HepG2 (cell line): ENCODE measurements around the gene DDX1. TPM values are rescaled to one million over a fixed set of nuclear protein-coding genes. Genes with fewer than 3 reads are reported as not detected.

Source experiments
- ATAC-seq: fragments of 200-7000 bp; cut with Tn5 transposase; 3 replicates; pipeline ENCODE4 v1.9.1; 2020; ENCODE audit warnings: mild to moderate bottlenecking, moderate library complexity
- BruUV-seq: library from RNA; stranded (reverse); fragments of 400-500 nt; replicated peaks from 2 replicates; lab custom pipeline; 2021; lab: Mats Ljungman, UMichigan
- CTCF ChIA-PET: fragments of 300-600 bp; formaldehyde crosslinking; extraction: SDS; loops from one replicate; lab custom pipeline; 2021; ENCODE audit warnings: low total read pairs, inconsistent platforms, low intra/inter-chr PET ratio; lab: Yijun Ruan, JAX
- POLR2A ChIA-PET: fragments of 350-600 bp; sonication (Branson Sonifier 250); formaldehyde crosslinking; loops from one replicate; lab custom pipeline; 2020; ENCODE audit warnings: antibody characterized with exemption, inconsistent platforms; lab: Yijun Ruan, JAX
- DNase-seq: peaks from one replicate; pipeline ENCODE4 v3.0.0-alpha.2; 2015; ENCODE audit warnings: low spot score
- FAIRE-seq: peaks from 3 replicates; lab custom pipeline; 2011; peaks lifted over from hg19 to GRCh38; lab: Jason Lieb, UNC
- H2AFZ ChIP-seq: one replicate; pipeline ENCODE4 v1.6.1; 2011; ENCODE audit warnings: low read length, inconsistent platforms
- H3K27ac ChIP-seq: fragments of 300-600 bp; 3 replicates; pipeline ENCODE4 v1.8.0; 2011; ENCODE audit warnings: mixed run types, mild to moderate bottlenecking, mixed read lengths, low read length, inconsistent platforms; ENCODE audit not compliant: insufficient read depth; ENCODE audit errors: extremely low read length
- H3K27me3 ChIP-seq, 2 experiments: fragments of 200-600 bp in 1 of 2; 2 replicates in 1 of 2; 3 replicates in 1 of 2; pipeline versions ENCODE4 v1.6.0 to v1.8.0; 2011; ENCODE audit warnings: low read length in 2 of 2, mild to moderate bottlenecking in 2 of 2, moderate library complexity in 2 of 2, inconsistent platforms in 1 of 2; ENCODE audit not compliant: insufficient read depth in 2 of 2, control insufficient read depth in 1 of 2
- H3K36me3 ChIP-seq, 2 experiments: fragments of 200-600 bp in 1 of 2; replicated peaks in 1 of 2; 2 replicates in 1 of 2; 3 replicates in 1 of 2; pipeline versions ENCODE4 v1.5.1 to v1.8.0; 2011; ENCODE audit warnings: low read length in 2 of 2, inconsistent platforms in 1 of 2; ENCODE audit not compliant: insufficient read depth in 2 of 2, control insufficient read depth in 1 of 2
- H3K4me1 ChIP-seq: 2 replicates; pipeline ENCODE4 v1.5.1; 2012; ENCODE audit warnings: low read length, inconsistent platforms; ENCODE audit not compliant: insufficient read depth
- H3K4me2 ChIP-seq: 2 replicates; pipeline ENCODE4 v1.6.0; 2011; ENCODE audit warnings: low read depth, low read length, inconsistent platforms
- H3K4me3 ChIP-seq, 3 experiments: fragments of 200-600 bp in 1 of 3; sonication (generic), shearing (Covaris generic) in 1 of 3; replicated peaks in 1 of 3; 2 replicates each; pipeline ENCODE4 v1.5.1; 2011 to 2016; ENCODE audit warnings: low read length in 3 of 3, inconsistent platforms in 2 of 3, low read depth in 2 of 3, mild to moderate bottlenecking in 2 of 3, control low read depth in 1 of 3, mixed read lengths in 1 of 3; ENCODE audit not compliant: insufficient read depth in 1 of 3
- H3K79me2 ChIP-seq: one replicate; pipeline ENCODE4 v1.6.1; 2011; ENCODE audit warnings: low read length, inconsistent platforms; ENCODE audit not compliant: insufficient read depth
- H3K9ac ChIP-seq: 2 replicates; pipeline ENCODE4 v1.6.0; 2011; ENCODE audit warnings: mild to moderate bottlenecking, low read depth, low read length, inconsistent platforms; ENCODE audit not compliant: insufficient read depth
- H3K9me3 ChIP-seq: 2 replicates; pipeline ENCODE4 v1.5.1; 2012; ENCODE audit warnings: mild to moderate bottlenecking, low read length
- H4K20me1 ChIP-seq: 2 replicates; pipeline ENCODE4 v1.6.0; 2011; ENCODE audit warnings: inconsistent platforms, mild to moderate bottlenecking, low read length, moderate library complexity; ENCODE audit not compliant: insufficient read depth
- AGO2 ChIP-seq: fragments of 200-400 bp; formaldehyde crosslinking; optimal IDR thresholded peaks from 2 replicates; pipeline ENCODE3; 2017; ENCODE audit warnings: mild to moderate bottlenecking, low read depth, low read length, moderate library complexity
- ARNTL ChIP-seq: sonication (generic); formaldehyde crosslinking; IDR thresholded peaks from 2 replicates; pipeline ENCODE4 v1.4.0; 2020; ENCODE audit warnings: mild to moderate bottlenecking, missing genetic modification reagents
- GATAD2A ChIP-seq: IDR thresholded peaks from 2 replicates; pipeline ENCODE4 v1.6.1; 2016
- JDP2 ChIP-seq: sonication (generic); formaldehyde crosslinking; IDR thresholded peaks from 2 replicates; pipeline ENCODE4 v1.8.1; 2022; ENCODE audit warnings: missing genetic modification reagents, borderline replicate concordance
- RAD21 ChIP-seq: fragments of 450-650 bp; formaldehyde crosslinking; IDR thresholded peaks from 2 replicates; pipeline ENCODE4 v1.5.0; 2020; ENCODE audit warnings: mild to moderate bottlenecking
- THAP11 ChIP-seq: IDR thresholded peaks from 2 replicates; pipeline ENCODE4 v1.6.1; 2016; ENCODE audit warnings: missing biosample characterization, missing genetic modification reagents
- ZNF331 ChIP-seq: sonication (generic); formaldehyde crosslinking; IDR thresholded peaks from 2 replicates; pipeline ENCODE4 v1.4.0; 2020; ENCODE audit warnings: missing genetic modification reagents
- ZNF580 ChIP-seq: IDR thresholded peaks from 2 replicates; pipeline ENCODE4 v1.6.1; 2016; ENCODE audit warnings: low read depth, borderline replicate concordance
- WGBS: methylation state at CpG from one replicate; pipeline ENCODE4 v1.1.6; 2017; ENCODE audit warnings: low lambda C conversion rate; 5-methylcytosine and 5-hydroxymethylcytosine counted together
- in situ Hi-C: cut with HindIII; loops from 2 replicates; pipeline ENCODE4 v1.10.0; 2017; ENCODE audit warnings: low pct_unique_long_range_greater_than_20kb; ENCODE audit not compliant: extremely low pct_ligation_motif_present
- intact Hi-C: fragments of 100-400 bp; cut with micrococcal nuclease; formaldehyde crosslinking; loops from one replicate; pipeline ENCODE4 v1.10.0; 2022; ENCODE audit not compliant: unreplicated experiment
- polyA plus RNA-seq, 8 experiments: library from polyadenylated mRNA; depleted of rRNA in 3 of 8; stranded (reverse) in 7 of 8; unstranded in 1 of 8; fragments of >200 nt; fragmentation: Illumina TruSeq in 4 of 8; extraction: Trizol in 4 of 8; gene quantifications; 2 replicates each; pipeline versions ENCODE4 v1.2.1 to v1.2.3, GENCODE V29; 2011 to 2016; ENCODE audit warnings: low read depth in 4 of 8, missing spikeins in 1 of 8, mixed read lengths in 1 of 8; ENCODE audit not compliant: insufficient read depth in 1 of 8
- total RNA-seq, 5 experiments: library from RNA; depleted of rRNA; stranded (reverse); fragments of >200 nt; fragmentation: Illumina TruSeq; extraction: Trizol; gene quantifications; 2 replicates each; pipeline ENCODE4 v1.2.3, GENCODE V29; 2016; ENCODE audit warnings: low read depth in 1 of 5
- TF ChIP-seq, protein P1 (sequence below): sonication (generic); formaldehyde crosslinking; IDR thresholded peaks from 2 replicates; pipeline ENCODE4 v1.8.1; 2023; ENCODE audit warnings: mild to moderate bottlenecking, inconsistent platforms, moderate library complexity, missing genetic modification reagents, borderline replicate concordance
- TF ChIP-seq, protein P2 (sequence below): sonication (generic); formaldehyde crosslinking; IDR thresholded peaks from 2 replicates; pipeline ENCODE4 v1.5.0; 2020; ENCODE audit warnings: mild to moderate bottlenecking, missing genetic modification reagents, moderate library complexity
- TF ChIP-seq, protein P3 (sequence below): sonication (generic); formaldehyde crosslinking; IDR thresholded peaks from 2 replicates; pipeline ENCODE4 v1.4.0; 2020; ENCODE audit warnings: missing genetic modification reagents, mild to moderate bottlenecking, borderline replicate concordance
- TF ChIP-seq, protein P4 (sequence below): IDR thresholded peaks from 2 replicates; pipeline ENCODE4 v1.6.1; 2012; ENCODE audit warnings: low read depth, low read length, improper control_type of control experiment

Gene DDX1
- total and polyA plus RNA-seq, 2 of the 13 experiments (the other 11 are each of a cell fraction or from before 2014, with no cell fraction given), result 81.6 to 130 TPM

DNA sequence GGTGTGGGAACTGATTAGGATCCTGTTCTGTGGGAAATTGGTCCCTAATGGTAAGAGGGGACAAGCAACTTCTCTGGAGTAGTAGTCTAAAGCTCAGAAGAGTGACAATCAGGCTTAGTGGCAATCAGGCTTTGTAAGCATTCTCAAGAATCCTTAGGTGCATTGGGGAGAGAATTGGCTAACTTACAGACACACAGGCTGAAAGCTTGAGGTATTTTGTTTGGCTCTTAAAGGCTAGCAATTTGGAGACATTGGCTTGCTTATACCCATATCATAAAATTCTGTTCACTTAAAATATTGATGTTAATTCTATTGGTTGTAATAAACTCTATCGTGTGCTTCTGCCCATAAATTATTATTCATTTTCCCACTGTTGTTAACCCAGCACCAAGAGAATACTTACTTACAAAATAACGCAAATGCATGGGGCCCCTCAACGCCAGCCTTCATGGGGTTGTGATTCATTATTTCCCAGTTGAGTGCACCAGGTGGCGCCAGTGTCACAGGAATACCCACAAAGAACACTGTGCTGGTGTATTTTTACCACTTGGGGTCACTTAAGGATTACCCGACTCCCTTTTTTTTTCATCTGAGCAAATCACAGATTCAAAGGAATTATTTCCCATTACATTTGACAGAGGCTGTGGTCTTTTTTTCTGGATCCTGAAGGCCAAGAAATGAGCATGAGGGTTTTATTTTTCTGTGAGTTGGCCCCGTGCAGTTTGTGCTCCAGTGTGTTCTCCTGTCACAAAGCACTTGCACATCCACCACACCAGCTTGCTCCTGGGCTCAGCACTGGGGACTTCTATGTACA is 45.5 kb downstream of the DDX1 start:
- FAIRE-seq, result peak; percentile 61
- no TSS peak for BruUV-seq
- TF ChIP-seq GATAD2A (CRISPR knock-in tag) (peak; percentile 32; the same call in 1 of the 2 replicates), RAD21 (CRISPR knock-in tag) (peak; percentile 94), JDP2 (CRISPR knock-in tag) (no peak), THAP11 (0 out of 2 replicates have a peak, but pooled peaks have one; percentile 18), AGO2 (peak; percentile 45), ARNTL (CRISPR knock-in tag) (no peak), ZNF580 (0 out of 2 replicates have a peak, but pooled peaks have one; percentile 29), ZNF331 (CRISPR knock-in tag) (0 out of 2 replicates have a peak, but pooled peaks have one; percentile 11)
- TF ChIP-seq, protein P1, sequence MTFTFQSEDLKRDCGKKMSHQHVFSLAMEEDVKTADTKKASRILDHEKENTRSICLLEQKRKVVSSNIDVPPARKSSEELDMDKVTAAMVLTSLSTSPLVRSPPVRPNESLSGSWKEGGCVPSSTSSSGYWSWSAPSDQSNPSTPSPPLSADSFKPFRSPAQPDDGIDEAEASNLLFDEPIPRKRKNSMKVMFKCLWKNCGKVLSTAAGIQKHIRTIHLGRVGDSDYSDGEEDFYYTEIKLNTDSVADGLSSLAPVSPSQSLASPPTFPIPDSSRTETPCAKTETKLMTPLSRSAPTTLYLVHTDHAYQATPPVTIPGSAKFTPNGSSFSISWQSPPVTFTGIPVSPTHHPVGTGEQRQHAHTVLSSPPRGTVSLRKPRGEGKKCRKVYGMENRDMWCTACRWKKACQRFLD, result no peak
- TF ChIP-seq, protein P2, sequence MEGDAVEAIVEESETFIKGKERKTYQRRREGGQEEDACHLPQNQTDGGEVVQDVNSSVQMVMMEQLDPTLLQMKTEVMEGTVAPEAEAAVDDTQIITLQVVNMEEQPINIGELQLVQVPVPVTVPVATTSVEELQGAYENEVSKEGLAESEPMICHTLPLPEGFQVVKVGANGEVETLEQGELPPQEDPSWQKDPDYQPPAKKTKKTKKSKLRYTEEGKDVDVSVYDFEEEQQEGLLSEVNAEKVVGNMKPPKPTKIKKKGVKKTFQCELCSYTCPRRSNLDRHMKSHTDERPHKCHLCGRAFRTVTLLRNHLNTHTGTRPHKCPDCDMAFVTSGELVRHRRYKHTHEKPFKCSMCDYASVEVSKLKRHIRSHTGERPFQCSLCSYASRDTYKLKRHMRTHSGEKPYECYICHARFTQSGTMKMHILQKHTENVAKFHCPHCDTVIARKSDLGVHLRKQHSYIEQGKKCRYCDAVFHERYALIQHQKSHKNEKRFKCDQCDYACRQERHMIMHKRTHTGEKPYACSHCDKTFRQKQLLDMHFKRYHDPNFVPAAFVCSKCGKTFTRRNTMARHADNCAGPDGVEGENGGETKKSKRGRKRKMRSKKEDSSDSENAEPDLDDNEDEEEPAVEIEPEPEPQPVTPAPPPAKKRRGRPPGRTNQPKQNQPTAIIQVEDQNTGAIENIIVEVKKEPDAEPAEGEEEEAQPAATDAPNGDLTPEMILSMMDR, result peak; percentile 91
- TF ChIP-seq, protein P3, sequence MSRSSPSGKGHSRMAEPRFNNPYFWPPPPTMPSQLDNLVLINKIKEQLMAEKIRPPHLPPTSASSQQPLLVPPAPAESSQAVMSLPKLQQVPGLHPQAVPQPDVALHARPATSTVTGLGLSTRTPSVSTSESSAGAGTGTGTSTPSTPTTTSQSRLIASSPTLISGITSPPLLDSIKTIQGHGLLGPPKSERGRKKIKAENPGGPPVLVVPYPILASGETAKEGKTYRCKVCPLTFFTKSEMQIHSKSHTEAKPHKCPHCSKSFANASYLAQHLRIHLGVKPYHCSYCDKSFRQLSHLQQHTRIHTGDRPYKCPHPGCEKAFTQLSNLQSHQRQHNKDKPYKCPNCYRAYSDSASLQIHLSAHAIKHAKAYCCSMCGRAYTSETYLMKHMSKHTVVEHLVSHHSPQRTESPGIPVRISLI (CRISPR knock-in tag), result peak; percentile 58; the same call in 1 of the 2 replicates
- TF ChIP-seq, protein P4, sequence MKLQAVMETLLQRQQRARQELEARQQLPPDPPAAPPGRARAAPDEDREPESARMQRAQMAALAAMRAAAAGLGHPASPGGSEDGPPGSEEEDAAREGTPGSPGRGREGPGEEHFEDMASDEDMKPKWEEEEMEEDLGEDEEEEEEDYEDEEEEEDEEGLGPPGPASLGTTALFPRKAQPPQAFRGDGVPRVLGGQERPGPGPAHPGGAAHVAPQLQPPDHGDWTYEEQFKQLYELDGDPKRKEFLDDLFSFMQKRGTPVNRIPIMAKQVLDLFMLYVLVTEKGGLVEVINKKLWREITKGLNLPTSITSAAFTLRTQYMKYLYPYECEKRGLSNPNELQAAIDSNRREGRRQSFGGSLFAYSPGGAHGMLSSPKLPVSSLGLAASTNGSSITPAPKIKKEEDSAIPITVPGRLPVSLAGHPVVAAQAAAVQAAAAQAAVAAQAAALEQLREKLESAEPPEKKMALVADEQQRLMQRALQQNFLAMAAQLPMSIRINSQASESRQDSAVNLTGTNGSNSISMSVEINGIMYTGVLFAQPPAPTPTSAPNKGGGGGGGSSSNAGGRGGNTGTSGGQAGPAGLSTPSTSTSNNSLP, result 0 out of 2 replicates have a peak, but pooled peaks have one; percentile 33

More for the DNA sequence above, 45.5 kb downstream of the DDX1 start:
- ChIA-PET CTCF (interaction anchor here (0.7 to 2.5 kb wide), 8 partner anchors 111 to 972 kb away, joined by 3 to 34 read pairs (median 3); no protein-coding TSS in a partner anchor), POLR2A (no interaction called here)
- Histone ChIP-seq H3K27ac (peak overlapping the region; percentile 2), H3K4me3 (no peak overlapping the region), H4K20me1 (no peaks in the 10 kb centered on the region), H3K9me3 (peaks cover 14% of the 10 kb centered on the region), H2AFZ (no peak overlapping the region), H3K36me3 (peaks cover 5 to 27% of the 10 kb centered on the region in 2 experiments), H3K9ac (no peak overlapping the region), H3K4me2 (no peak overlapping the region), H3K4me1 (peaks cover 37% of the 10 kb centered on the region), H3K79me2 (no peaks in the 10 kb centered on the region), H3K27me3 (no peaks in the 10 kb centered on the region)
- peak; percentile 84 for ATAC-seq
- WGBS, result 33% methylated on average over 6 of the region's 6 CpGs
- in situ Hi-C loops (loop anchor here (10.0 to 25.0 kb wide), 2 partner anchors 100 to 868 kb away; no protein-coding TSS in a partner anchor), intact Hi-C loops (loop anchor here (1.0 to 5.0 kb wide), 5 partner anchors 111 to 972 kb away; no protein-coding TSS in a partner anchor)
- DNase-seq, result peak; percentile 71
